IMR-90 (cell line): ENCODE data around the gene TBC1D10B. TPM values are rescaled to one million over a fixed set of nuclear protein-coding genes. Genes with fewer than 3 reads are reported as not detected.
"Not testable (repeated sequence)": the region's sequence is repeated elsewhere in the genome, so short reads cannot be mapped to it uniquely, and the experiment has no call there.

Experiments used
- ATAC-seq: fragments of 200-7000 bp; cut with Tn5 transposase; 2 replicates; pipeline ENCODE4 v1.9.1; 2020; ENCODE audit warnings: low read depth, mild to moderate bottlenecking, moderate library complexity
- BruUV-seq: library from RNA; stranded (reverse); fragments of 400-500 nt; replicated peaks from 2 replicates; lab custom pipeline; 2021; lab: Mats Ljungman, UMichigan
- CTCF ChIA-PET: fragments of 300-600 bp; formaldehyde crosslinking; extraction: SDS; loops from one replicate; lab custom pipeline; 2021; ENCODE audit warnings: antibody characterized with exemption; lab: Yijun Ruan, JAX
- POLR2A ChIA-PET: fragments of 300-600 bp; sonication (Branson Sonifier 250); formaldehyde crosslinking; loops from one replicate; lab custom pipeline; 2022; ENCODE audit warnings: antibody characterized with exemption; ENCODE audit not compliant: unreplicated experiment; lab: Charles Lee
- DNase-seq: peaks from one replicate; pipeline ENCODE4 v3.0.0; 2013
- H2AFZ ChIP-seq: replicated peaks from 2 replicates; pipeline ENCODE3; 2013; ENCODE audit warnings: low read length, mild to moderate bottlenecking; ENCODE audit not compliant: poor library complexity
- H2AK5ac ChIP-seq: 2 replicates; pipeline ENCODE4 v1.6.1; 2013; ENCODE audit warnings: low read depth, low read length, inconsistent platforms
- H2AK9ac ChIP-seq: replicated peaks from 2 replicates; pipeline ENCODE3; 2013; ENCODE audit warnings: mild to moderate bottlenecking, low read depth, low read length, moderate library complexity; ENCODE audit not compliant: poor library complexity
- H2BK120ac ChIP-seq: 2 replicates; pipeline ENCODE4 v1.6.1; 2013; ENCODE audit warnings: low read depth, low read length, inconsistent platforms
- H2BK15ac ChIP-seq: 3 replicates; pipeline ENCODE4 v1.6.1; 2013; ENCODE audit warnings: low read depth, low read length, inconsistent platforms
- H2BK20ac ChIP-seq: 2 replicates; pipeline ENCODE4 v1.6.1; 2013; ENCODE audit warnings: low read depth, mild to moderate bottlenecking, inconsistent platforms, low read length, moderate library complexity
- H2BK5ac ChIP-seq: 2 replicates; pipeline ENCODE4 v1.6.1; 2013; ENCODE audit warnings: mild to moderate bottlenecking, low read depth, low read length, inconsistent platforms; ENCODE audit not compliant: poor library complexity, severe bottlenecking
- H3K14ac ChIP-seq: replicated peaks from 2 replicates; pipeline ENCODE4 v1.6.1; 2013; ENCODE audit warnings: low read depth, low read length, inconsistent platforms
- H3K18ac ChIP-seq: 2 replicates; pipeline ENCODE4 v1.6.1; 2013; ENCODE audit warnings: low read depth, low read length, control low read depth
- H3K23ac ChIP-seq: 2 replicates; pipeline ENCODE4 v1.6.1; 2013; ENCODE audit warnings: low read depth, low read length, inconsistent platforms
- H3K27ac ChIP-seq: 2 replicates; pipeline ENCODE4 v1.5.1; 2013; ENCODE audit warnings: mild to moderate bottlenecking, control low read depth, low read length; ENCODE audit not compliant: insufficient read depth
- H3K27me3 ChIP-seq: 2 replicates; pipeline ENCODE4 v1.6.1; 2013; ENCODE audit warnings: low read length; ENCODE audit not compliant: control insufficient read depth, insufficient read depth
- H3K36me3 ChIP-seq: 2 replicates; pipeline ENCODE4 v1.6.1; 2013; ENCODE audit warnings: low read length, mixed read lengths; ENCODE audit not compliant: control insufficient read depth, insufficient read depth
- H3K4ac ChIP-seq: 2 replicates; pipeline ENCODE4 v1.6.1; 2013; ENCODE audit warnings: low read depth, low read length, inconsistent platforms
- H3K4me1 ChIP-seq: 2 replicates; pipeline ENCODE4 v1.6.1; 2013; ENCODE audit warnings: low read length, mixed read lengths; ENCODE audit not compliant: control insufficient read depth, insufficient read depth
- H3K4me2 ChIP-seq: 2 replicates; pipeline ENCODE4 v1.6.1; 2013; ENCODE audit warnings: low read depth, mild to moderate bottlenecking, control low read depth, low read length, moderate library complexity
- H3K4me3 ChIP-seq: 2 replicates; pipeline ENCODE4 v1.5.1; 2013; ENCODE audit warnings: low read depth, mild to moderate bottlenecking, control low read depth, low read length, moderate library complexity; ENCODE audit not compliant: insufficient read depth
- H3K56ac ChIP-seq: 2 replicates; pipeline ENCODE4 v1.6.1; 2013; ENCODE audit warnings: low read length, inconsistent platforms; ENCODE audit not compliant: insufficient read depth; ENCODE audit errors: extremely low read depth
- H3K79me1 ChIP-seq, 2 experiments: 2 replicates each; pipeline ENCODE4 v1.6.1; 2013; ENCODE audit warnings: low read length in 2 of 2, inconsistent platforms in 1 of 2, low read depth in 1 of 2
- H3K9ac ChIP-seq: 2 replicates; pipeline ENCODE4 v1.6.1; 2013; ENCODE audit warnings: low read depth, low read length, control low read depth
- H3K9me1 ChIP-seq: 2 replicates; pipeline ENCODE4 v1.6.1; 2013; ENCODE audit warnings: low read length, inconsistent platforms; ENCODE audit not compliant: insufficient read depth
- H3K9me3 ChIP-seq: 2 replicates; pipeline ENCODE4 v1.6.1; 2013; ENCODE audit warnings: low read length; ENCODE audit not compliant: control insufficient read depth, insufficient read depth
- H4K20me1 ChIP-seq: 2 replicates; pipeline ENCODE4 v1.6.1; 2013; ENCODE audit warnings: low read length, inconsistent platforms; ENCODE audit not compliant: insufficient read depth
- H4K5ac ChIP-seq: 2 replicates; pipeline ENCODE4 v1.6.1; 2013; ENCODE audit warnings: mild to moderate bottlenecking, low read depth, low read length, control low read depth
- H4K8ac ChIP-seq, 2 experiments: 2 replicates each; pipeline ENCODE4 v1.6.1; 2013; ENCODE audit warnings: low read depth in 2 of 2, low read length in 2 of 2, control low read depth in 1 of 2, inconsistent platforms in 1 of 2
- H4K91ac ChIP-seq: 2 replicates; pipeline ENCODE4 v1.6.1; 2013; ENCODE audit warnings: low read depth, low read length, inconsistent platforms; ENCODE audit not compliant: insufficient read depth
- WGBS, 2 experiments: methylation state at CpG; one replicate each; pipeline versions ENCODE4 v1.1.5 to v1.1.7; 2013; ENCODE audit warnings: missing lambda C conversion rate in 2 of 2; ENCODE audit not compliant: insufficient read length in 1 of 2; ENCODE audit errors: extremely low coverage in 2 of 2; 5-methylcytosine and 5-hydroxymethylcytosine counted together
- dilution Hi-C: fragments of 300-500 bp; cut with HindIII; formaldehyde crosslinking; loops from one replicate; pipeline ENCODE4 v1.14.3; 2018; ENCODE audit warnings: low sequenced_read_pairs; ENCODE audit not compliant: unreplicated experiment
- in situ Hi-C: fragments of 300-500 bp; cut with MboI; formaldehyde crosslinking; loops from 3 replicates; pipeline ENCODE4 v1.14.3; 2019; ENCODE audit warnings: low sequenced_read_pairs, inconsistent platforms, mixed read lengths
- intact Hi-C: fragments of 100-400 bp; cut with micrococcal nuclease; formaldehyde crosslinking; loops from 2 replicates; pipeline ENCODE4 v1.10.0; 2022
- polyA plus RNA-seq, 3 experiments: library from polyadenylated mRNA; depleted of rRNA; stranded (reverse); fragments of >200 nt; gene quantifications; 2 replicates each; pipeline ENCODE4 v1.2.3, GENCODE V29; 2012; ENCODE audit warnings: low replicate concordance in 1 of 3
- total RNA-seq: library from RNA; depleted of rRNA; stranded (reverse); fragments of >200 nt; gene quantifications from 2 replicates; pipeline ENCODE4 v1.2.3, GENCODE V29; 2012

Gene TBC1D10B
- total and polyA plus RNA-seq, 2 of the 4 experiments (the other 2 are of a cell fraction) = 8.4 to 24.9 TPM

GRCh38 chr16:30310937-30311336, 59.4 kb downstream of the TBC1D10B start:
- H3K27ac ChIP-seq, H3K18ac ChIP-seq, H3K23ac ChIP-seq, H4K5ac ChIP-seq, ATAC-seq, CTCF ChIA-PET, H3K9me3 ChIP-seq, H2BK5ac ChIP-seq, H4K8ac ChIP-seq, POLR2A ChIA-PET, H2AK9ac ChIP-seq, H3K4me3 ChIP-seq, dilution Hi-C loops, H3K14ac ChIP-seq, BruUV-seq, H3K27me3 ChIP-seq, H3K4me2 ChIP-seq, H2AK5ac ChIP-seq, H2BK15ac ChIP-seq, H4K20me1 ChIP-seq, H3K4ac ChIP-seq, H2BK20ac ChIP-seq, DNase-seq, intact Hi-C loops, H3K56ac ChIP-seq, H2BK120ac ChIP-seq, H3K4me1 ChIP-seq, in situ Hi-C loops, H2AFZ ChIP-seq, H4K91ac ChIP-seq, H3K9me1 ChIP-seq, H3K9ac ChIP-seq, H3K36me3 ChIP-seq: not testable (repeated sequence)
- WGBS, 2 experiments = no CpG with 5 or more reads among the region's 4 CpGs
- H3K79me1 ChIP-seq = peaks cover 0 to 14% of the 10 kb centered on the region in 2 experiments; a peak in 2 of 4 replicates

- WGBS, 2 experiments = no CpG with 5 or more reads among the region's 5 CpGs
These were observed 61.0 kb downstream of the TBC1D10B start for GRCh38 chr16:30309255-30309654.

More at GRCh38 chr16:30309255-30309654, 61.0 kb downstream of the TBC1D10B start:
- H3K18ac ChIP-seq, H3K4ac ChIP-seq, H3K14ac ChIP-seq, POLR2A ChIA-PET, H3K56ac ChIP-seq, ATAC-seq, H3K4me2 ChIP-seq, H2AK9ac ChIP-seq, H3K4me1 ChIP-seq, H3K27ac ChIP-seq, H2BK15ac ChIP-seq, CTCF ChIA-PET, H4K5ac ChIP-seq, H4K8ac ChIP-seq, H2BK120ac ChIP-seq, H3K23ac ChIP-seq, H2BK5ac ChIP-seq, H4K91ac ChIP-seq, H2AFZ ChIP-seq, dilution Hi-C loops, H3K27me3 ChIP-seq, DNase-seq, H3K9me3 ChIP-seq, H2AK5ac ChIP-seq, H3K4me3 ChIP-seq, H3K9me1 ChIP-seq, H4K20me1 ChIP-seq, in situ Hi-C loops, H2BK20ac ChIP-seq, H3K79me1 ChIP-seq, BruUV-seq, H3K9ac ChIP-seq, H3K36me3 ChIP-seq, intact Hi-C loops: not testable (repeated sequence)
